ENCODE measurements around the gene JAKMIP2. TPM values are rescaled to one million over a fixed set of nuclear protein-coding genes. Genes with fewer than 3 reads are reported as not detected.
A peak's percentile ranks its signal among the peaks of the same experiment; 100 is the strongest.
"Not testable (repeated sequence)": the region's sequence is repeated elsewhere in the genome, so short reads cannot be mapped to it uniquely, and the experiment has no call there.

The JAKMIP2 gene
- polyA plus RNA-seq, 4 donors: 3.6 to 5.4 (median 4.9) TPM

DNA sequence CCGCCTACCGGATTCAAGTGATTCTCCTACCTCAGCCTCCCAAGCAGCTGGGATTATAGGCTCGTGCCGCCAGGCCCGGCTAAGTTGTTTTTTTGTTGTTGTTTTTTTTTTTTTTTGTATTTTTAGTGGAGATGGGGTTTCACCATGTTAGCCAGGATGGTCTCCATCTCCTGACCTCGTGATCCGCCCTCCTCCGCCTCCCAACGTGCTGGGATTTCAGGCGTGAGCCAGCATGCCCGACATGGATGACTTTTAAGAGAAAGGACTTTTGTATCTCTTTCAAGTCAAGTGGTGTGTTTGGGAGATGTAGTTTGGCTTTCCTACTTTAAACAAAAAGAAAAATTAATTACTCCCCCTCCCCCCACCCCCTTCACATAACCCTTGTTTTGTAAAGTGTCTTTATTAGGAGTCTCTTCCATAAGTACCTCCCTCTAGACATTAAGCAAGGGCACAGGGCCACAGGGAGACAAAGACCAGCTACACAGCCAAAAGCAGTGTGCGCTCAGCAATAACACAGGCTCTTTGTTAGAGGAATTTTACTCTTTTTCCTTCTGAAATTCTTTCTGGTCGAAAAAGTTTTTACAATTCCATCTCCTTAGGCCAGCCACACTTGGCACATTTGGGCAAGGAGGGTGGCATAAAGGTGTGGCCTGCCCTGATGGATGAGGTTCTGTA is 31.2 kb downstream of the JAKMIP2 start:
- no peak for DNase-seq (ENCODE audit: low read depth in 4 of 4, low spot score in 3 of 4)

DNA sequence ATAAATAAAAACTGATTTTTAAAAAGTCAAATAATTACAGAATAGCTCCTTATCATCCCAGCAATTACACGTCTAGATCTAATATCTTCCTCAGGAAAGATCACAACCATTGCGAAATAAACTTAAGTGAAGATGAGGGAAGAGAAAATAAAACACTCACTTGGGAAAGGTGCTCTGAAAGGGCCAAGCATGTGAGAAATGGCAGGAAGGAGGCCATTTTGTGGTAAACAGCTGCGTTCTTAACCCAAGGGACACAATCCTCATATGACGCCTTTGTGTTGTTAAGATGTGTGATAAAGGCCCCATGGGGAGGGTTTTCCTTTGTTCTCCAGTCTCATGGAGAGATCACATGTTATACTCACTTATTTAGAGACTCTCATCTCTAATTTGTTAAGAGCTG is 32.5 kb downstream of the JAKMIP2 start:
- DNase-seq (ENCODE audit: low read depth in 4 of 4, low spot score in 3 of 4): no peak

DNA sequence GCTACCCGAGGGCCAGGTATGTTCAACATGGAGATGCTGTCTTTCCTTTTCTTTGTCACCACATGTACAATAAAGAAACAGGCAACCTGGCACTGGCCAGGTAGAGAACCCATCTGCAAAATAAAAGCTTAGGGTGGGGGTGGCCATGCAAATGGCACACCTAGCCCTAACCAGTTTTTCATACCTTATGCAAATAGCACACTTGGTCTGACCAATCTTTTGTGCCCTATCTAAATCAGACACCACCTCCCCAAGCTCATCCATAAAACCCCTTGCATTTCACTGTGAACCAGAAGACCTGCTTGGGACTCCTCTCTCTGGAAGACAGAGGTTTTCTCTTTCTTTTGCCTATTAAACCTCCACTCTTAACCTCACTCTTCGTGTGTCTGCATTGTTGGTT is 33.9 kb downstream of the JAKMIP2 start:
- no peak for DNase-seq (ENCODE audit: low read depth in 4 of 4, low spot score in 3 of 4)

DNA sequence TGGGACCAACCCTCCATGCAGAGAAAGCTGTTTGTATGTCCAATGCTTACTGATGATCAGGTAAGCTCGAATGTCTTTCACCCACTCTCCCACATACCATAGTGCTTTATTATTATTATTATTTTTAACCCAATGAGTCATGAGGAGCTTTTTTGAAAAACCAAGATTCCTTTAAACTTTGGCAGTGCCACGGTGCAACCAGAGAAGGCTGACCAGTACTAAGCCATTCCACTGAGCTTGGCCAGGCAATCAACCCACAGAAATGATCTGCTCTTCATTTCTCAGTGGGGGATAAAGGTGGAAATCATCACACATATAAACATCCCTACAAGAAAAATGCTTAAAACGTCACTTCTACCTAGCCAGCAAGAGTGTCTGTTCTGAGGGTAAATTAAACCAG is 35.5 kb downstream of the JAKMIP2 start:
- no peak for DNase-seq (ENCODE audit: low read depth in 4 of 4, low spot score in 3 of 4)

DNA sequence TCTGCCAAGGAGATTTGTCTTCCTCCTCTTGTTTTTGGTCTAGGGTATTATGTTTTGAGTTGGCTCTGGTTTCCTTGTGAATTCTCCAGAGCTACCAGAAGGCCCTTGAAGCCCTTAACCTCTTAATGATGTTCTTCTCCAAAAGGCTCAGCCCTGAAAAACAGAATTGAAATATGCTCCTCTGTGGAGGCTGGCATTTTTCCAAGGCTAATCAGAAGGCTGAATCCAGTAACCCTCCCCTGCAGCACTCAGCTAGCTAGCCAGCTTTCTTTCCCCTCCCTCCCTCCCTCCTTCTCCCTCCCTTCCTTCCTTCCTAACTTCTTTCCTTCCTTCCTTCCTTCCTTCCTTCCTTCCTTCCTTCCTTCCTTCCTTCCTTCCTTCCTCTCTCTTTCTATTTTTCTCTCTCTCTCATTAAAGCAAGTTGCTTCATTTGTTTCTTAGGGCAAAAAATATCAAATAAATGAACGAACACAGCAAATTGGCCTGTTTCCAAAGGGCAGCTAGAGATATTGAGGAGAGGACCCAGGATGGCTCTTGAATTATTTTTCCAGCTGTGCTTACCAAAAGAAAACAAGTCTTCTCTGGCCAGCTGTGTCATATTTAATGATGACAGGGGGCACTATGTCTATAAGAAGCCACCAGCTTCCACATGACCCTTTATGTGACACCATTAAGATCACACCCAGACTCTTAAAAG is 38.7 kb downstream of the JAKMIP2 start:
- peak; percentile 20 to 41 (median 24) for DNase-seq (ENCODE audit: low read depth in 4 of 4, low spot score in 3 of 4)

DNA sequence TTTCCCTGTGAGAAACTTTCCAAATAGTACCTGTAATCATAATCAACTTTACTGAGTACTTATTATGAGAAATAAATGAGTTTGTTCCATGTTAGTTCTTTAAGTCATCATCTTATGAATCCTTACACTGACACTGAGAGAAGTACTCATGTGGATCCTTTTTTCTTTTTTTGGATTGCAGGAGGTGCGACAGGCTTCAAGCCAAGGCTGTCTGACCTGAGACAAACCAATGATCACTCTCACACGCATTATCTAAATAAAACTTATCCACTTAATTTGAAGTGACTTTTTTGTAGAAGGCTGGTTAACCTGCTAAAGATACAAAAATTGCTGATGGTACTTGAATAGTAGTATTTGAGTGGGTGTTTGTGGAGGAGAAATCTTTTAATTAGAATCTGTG is 39.5 kb downstream of the JAKMIP2 start:
- no peak for DNase-seq (ENCODE audit: low read depth in 4 of 4, low spot score in 3 of 4)

DNA sequence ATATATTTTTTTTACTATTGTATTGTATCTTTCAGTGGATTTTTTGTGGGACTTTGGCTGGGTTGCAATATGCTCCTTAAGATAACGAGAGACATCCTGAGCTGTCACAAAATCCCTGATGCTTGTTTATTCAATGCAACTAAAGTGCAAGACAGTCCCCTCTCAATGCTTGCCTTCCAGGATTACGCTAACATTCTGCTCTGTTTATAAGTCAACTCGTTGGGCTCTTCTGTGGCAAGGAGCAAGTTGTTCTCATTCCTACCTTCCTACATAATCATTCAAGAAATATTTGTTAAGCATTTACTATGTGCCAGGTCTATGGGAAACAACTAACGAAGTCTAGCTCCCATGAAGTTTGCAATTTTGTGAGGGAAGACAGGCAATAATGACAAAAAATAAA is 40.4 kb downstream of the JAKMIP2 start:
- DNase-seq (ENCODE audit: low read depth in 4 of 4, low spot score in 3 of 4): no peak

DNA sequence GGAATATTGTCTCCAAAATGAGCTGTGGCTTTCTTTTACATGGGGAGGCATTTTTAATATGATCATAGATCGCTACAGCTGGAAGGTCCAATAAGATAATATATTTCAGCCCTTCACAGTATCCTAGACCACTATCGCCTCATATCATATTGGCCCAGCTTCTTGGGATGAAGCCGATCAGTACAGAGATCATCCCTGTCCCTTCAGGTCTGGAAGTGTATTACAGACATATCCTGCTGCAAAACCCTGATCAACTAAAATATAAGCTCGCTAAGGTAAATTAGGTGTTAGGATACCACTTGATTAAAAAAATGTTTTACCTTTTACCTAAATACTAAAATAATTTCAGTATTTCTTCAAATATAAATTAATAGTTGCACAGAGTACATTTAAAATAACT is 41.7 kb downstream of the JAKMIP2 start:
- DNase-seq (ENCODE audit: low read depth in 4 of 4, low spot score in 3 of 4): no peak

DNA sequence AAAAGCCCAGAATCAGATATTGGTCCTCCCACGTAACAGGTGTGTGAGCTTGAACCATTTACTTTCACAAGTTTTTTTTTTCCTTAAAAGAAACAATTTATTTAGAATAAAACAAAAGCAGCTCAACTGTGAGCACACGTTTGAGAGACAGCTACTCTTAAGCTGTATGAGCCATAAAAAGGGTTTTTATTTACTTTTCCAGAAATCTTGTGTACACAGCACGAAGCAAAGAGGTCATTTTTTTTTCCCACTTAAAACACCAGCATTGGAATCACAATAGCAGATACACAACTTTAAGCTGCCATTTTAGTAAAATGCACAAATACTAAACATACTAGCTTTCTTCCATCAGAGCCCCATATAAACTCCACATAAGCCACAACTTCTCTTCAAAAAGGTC is 44.6 kb downstream of the JAKMIP2 start:
- DNase-seq (ENCODE audit: low read depth in 4 of 4, low spot score in 3 of 4): no peak

DNA sequence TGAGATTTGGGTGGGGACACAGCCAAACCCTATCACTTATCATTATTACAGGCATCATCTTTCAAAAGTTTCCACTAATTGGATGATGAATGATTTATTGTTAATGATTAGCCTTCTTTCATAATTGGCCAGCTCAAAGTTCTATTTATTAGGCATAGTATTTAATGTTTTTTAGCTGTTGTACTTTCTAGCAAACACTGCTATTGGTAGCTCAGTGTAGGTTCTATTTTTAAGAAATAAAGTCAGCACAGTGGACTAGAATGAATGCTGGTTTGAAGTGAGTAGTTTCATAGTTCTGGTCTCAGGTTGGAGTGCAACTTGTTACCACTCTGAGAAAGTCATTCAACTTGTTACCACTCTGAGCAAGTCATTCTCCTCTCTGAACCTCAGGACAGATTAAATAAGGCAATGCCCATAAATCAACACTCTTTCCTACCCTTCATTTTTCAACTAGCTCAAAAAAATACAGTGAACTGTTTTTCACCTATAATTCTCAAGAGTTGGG is 46.9 kb downstream of the JAKMIP2 start:
- DNase-seq (ENCODE audit: low read depth in 4 of 4, low spot score in 3 of 4): no peak

DNA sequence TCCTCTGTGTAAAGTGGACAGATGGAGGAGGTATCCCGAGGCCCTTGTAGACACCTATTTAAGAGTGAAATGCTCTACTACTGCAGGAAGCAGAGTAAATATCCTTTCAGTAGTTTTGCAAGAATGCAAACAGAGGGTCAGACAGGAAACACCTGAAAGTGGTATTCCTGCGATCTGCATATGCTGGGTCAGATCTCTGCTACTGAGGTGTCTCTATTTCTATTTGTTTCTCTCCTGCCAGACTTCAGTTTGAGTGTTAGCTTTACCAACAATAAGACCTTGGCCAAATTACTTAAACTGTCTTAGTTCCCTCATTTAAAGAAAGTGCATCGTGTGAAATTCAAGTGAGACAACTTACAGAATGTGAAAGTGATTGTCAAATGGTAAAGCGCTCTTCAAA is 47.6 kb downstream of the JAKMIP2 start:
- DNase-seq (ENCODE audit: low read depth in 4 of 4, low spot score in 3 of 4): no peak

DNA sequence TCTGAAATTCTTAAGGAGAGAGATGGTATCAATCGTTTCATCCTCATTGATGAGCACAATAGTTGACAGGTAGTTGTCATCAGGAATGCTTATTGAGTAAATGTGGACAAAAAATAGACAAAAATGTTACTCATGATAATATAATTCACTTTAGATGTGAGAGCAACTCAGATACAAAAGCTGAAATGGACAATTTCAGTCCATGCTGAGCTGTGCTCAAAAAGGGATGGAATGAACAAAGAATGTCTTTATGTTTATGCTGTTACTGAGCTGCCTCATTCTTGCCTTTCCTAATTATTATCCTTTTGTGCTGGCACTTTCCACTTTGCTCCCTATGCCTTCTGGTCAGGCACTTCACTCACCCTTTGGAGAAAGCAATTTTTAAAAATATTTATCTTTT is 49.5 kb downstream of the JAKMIP2 start:
- no peak for DNase-seq (ENCODE audit: low read depth in 4 of 4, low spot score in 3 of 4)

DNA sequence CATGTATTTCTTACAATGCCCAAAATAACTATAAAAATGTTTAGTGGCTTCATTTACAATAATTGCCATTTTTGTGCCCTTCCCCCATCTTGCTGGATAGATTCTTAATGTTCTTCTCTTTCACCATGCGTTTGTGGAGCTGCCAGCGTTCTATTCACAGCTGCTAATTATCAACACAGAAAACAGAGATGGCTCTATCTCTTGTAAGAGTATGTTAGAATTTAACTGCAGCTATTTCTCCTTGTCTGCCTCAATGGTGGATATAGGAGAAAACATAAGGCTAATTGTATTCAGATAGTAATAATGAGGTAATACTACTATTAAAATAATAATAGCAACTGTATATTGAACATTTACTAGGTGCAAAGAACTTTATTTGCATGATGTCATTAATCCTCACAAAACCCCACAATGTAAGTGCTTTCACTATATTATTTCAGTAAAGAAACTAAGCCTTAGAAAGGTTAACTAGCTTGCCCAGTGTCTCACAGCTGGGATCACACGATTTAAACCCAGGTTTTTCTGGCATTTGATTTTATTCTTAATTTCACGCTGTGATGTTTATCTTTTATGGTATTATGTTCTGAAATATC is 50.1 kb downstream of the JAKMIP2 start:
- no peak for DNase-seq (ENCODE audit: low read depth in 4 of 4, low spot score in 3 of 4)

DNA sequence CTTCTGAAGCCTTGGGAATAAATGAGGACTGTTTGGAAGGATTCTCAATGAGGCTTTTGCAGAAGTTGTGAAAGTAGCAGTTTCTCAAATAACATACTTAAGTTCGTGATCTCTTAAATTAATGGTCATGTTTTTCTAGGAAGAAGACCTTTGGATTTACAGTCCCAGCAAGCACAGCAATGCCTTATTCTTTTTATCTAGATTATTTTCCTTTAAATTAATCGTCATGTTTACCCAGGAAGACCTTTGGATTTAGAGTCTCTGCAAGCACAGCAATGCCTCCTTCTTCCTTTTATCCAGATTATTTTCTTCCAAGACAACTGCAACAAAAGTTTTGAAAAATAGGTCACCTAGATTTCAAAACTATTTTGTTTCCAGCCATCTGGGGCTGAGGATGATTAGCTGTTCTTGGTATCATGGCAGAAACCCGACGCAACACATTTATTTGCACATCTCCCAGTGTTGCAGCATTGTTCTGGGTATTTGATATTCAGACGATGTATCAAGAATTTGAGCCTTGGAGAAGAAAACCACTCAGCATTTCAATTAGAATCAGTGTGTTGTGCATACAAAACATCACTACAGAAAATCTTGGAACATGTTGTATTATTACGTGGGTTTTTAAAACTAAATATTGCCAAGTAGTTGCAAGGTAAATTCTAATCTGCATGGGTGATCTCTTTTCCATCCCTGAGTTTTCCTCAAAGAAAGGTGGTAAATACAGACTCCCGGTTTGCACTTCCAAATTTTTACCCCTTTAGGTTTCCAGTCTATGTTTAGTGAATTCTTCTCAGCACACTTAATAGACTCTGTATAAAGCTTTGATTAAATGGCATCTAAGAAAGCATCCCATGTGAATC is 50.9 kb downstream of the JAKMIP2 start:
- DNase-seq (ENCODE audit: low read depth in 4 of 4, low spot score in 3 of 4): no peak

DNA sequence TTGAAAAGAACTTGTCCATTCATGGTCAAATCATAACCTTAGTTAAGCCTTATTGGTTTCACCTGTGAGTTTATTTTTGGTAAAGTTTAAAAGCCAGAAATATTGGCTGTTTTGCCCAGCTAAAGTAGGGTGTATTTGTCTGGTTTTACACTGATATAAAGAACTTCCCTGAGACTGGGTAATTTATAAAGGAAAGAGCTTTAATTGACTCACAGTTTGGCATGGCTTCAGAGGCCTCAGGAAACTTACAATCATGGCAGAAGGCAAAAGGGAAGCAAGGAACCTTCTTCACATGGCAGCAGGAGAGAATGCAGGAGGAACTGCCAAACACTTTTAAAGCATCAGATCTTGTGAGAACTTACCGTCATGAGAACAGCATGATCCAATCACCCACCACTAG is 55.3 kb downstream of the JAKMIP2 start:
- no peak for DNase-seq (ENCODE audit: low read depth in 4 of 4, low spot score in 3 of 4)

DNA sequence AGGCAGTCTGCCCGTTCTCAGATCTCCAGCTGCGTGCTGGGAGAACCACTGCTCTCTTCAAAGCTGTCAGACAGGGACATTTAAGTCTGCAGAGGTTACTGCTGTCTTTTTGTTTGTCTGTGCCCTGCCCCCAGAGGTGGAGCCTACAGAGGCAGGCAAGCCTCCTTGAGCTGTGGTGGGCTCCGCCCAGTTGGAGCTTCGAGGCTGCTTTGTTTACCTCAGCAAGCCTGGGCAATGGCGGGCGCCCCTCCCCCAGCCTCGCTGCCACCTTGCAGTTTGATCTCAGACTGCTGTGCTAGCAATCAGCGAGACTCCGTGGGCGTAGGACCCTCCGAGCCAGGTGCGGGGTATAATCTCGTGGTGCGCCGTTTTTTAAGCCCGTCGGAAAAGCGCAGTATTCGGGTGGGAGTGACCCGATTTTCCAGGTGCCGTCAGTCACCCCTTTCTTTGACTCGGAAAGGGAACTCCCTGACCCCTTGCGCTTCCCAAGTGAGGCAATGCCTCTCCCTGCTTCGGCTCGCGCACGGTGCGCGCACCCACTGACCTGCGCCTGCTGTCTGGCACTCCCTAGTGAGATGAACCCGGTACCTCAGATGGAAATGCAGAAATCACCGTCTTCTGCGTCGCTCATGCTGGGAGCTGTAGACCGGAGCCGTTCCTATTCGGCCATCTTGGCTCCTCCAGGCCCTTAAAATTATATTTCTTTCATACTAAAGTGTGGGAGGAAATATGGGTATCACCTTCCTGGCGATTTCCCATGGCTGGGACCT is 61.2 kb downstream of the JAKMIP2 start:
- not testable (repeated sequence) for DNase-seq (ENCODE audit: low read depth in 4 of 4, low spot score in 3 of 4)

DNA sequence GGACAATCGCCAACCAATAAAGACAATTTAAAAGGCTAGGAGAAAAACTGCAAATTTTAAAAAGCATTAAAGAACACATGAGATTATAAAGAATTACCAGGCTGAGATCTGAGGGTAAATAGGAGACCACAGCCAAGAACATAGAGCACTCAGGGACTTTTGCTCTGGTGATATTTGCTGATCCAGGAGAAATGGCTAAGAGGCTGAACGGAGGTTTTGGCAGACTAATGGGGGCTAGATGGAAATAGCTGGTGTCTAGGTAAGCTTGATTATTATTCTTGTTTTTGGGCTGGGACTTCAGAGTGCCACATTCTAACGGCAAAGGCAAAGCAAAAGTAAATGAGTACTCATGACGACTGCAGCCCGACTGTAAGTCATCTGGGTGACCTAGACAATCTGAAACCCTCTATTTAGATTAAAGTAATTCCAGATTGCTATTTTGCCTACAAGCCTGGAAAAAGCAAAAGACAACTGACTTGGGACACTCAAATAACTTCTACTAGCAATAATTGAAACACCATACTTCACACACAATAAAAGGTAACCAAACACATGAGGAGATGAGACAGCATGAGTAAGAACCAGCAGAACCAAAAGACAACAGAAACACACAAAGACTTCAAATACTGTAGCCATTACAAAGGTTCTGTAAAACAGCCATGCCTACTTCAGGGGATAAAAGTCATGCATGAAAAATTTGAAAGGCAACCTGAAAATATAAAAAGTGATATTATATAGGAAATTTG is 68.8 kb downstream of the JAKMIP2 start:
- no peak for DNase-seq (ENCODE audit: low read depth in 4 of 4, low spot score in 3 of 4)

DNA sequence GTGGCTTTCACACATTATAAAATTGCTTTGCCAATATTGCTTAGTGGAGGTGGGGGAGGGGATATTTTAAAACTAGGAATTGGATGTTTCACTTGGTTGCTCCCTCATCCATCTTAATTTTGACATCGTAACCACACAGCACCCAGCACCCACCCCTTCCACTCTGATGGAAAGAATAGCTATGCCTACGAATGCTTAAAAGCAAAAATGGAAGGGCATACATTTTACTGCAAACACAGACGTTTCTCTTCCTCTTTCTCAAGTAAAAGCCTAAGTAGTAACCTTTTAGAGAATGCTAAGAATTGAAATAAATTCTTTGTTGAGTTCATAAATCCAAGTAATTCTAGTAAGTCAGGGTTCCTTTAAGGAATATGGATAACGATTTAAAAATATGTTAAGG is 69.9 kb downstream of the JAKMIP2 start:
- DNase-seq (ENCODE audit: low read depth in 4 of 4, low spot score in 3 of 4): no peak

DNA sequence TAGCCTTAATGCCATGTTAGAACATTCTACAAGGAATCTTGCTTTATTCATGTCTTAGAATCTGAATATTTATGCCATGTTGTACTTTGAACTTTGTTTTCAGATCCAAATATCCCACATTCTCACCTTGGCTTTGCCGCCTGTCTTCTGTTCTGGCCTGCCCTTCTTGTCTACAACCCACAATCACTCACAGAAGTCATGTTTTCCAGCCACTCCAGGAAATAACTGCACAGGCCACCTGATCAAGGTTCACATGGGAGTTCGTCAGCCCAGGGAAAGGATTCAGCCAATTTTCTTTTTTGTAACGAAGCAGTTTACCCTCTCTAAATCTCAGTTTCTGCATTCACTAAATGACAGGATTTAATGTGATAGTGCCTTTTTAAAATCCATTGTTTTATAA is 70.5 kb downstream of the JAKMIP2 start:
- DNase-seq (ENCODE audit: low read depth in 4 of 4, low spot score in 3 of 4): no peak

DNA sequence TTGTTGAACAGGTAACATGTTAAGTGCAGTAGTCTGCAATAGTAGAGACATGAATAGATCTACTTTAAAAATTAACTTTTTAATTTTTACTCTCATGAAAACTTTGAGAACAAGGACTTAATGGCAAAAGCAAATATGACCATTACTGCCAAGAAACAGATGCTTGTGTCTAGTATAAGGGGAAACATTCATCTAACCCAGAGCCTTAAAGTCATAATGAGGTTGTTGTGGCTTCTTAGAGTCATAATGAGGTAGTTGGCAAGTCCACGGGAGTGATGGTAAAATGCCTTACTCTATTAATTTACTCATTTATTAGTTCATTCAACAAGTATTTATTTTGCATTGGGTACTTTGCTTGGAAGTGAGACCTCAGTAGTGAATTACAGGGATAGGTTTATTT is 71.5 kb downstream of the JAKMIP2 start:
- no peak for DNase-seq (ENCODE audit: low read depth in 4 of 4, low spot score in 3 of 4)

All from right renal pelvis (tissue), 4 donors.